Activated CD4-positive, CD25-positive, alpha-beta regulatory T cell treated with anti-CD3 and anti-CD28 coated beads, Interleukin-2, amount 50 U/mL, for 72 hours (primary cell): ENCODE data around the gene FOXB1.

Experiments
- DNase-seq: peaks from one replicate; pipeline ENCODE4 v3.0.0; 2021

FOXB1 gene

DNA sequence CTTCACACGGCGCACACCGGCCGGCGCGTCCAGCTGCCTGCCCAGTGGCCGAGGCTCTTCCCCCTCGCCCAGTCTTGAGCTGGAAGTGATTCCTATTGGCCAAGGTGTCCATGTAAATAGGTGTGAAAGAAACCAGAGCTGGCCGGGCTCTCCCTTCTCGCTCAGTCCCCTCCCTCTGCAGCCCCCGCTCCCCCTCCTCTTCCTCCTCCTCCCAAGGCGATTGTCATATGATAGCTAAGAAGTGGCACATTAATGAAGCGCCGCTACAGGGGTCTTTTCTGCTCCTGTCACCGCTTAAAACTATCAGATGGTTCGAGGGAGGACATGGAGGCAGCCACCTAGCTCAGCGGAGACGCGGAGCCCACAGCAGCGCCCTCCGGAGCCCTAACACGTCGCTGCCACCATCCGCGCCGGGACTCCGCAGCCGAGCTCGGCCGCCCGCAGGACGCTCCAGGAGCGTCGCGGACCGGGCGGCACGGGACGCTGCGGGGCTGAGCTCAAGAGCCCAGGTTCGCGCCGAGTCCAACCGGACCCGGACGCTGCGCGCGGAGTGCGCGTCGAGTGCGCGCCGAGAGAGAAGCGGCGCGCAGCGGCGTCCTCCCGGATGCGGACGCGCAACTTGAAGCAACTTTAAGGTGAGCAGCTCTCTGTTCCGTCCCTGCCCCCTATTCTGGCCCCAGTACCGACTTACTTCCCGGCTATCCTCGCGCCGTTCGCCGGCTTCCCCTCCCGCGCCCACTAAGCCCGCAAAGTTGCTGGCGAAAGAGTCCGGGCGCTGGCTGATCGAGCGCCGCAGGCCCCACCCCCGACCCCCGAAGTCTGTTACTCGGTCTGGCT, at the start of gene FOXB1:
Gene FOXB1, plus strand, starts transcription at position 303 of the 837 bp plus-strand sequence. CDS start 653 bp downstream, outside the sequence.
- no peak for DNase-seq

DNA sequence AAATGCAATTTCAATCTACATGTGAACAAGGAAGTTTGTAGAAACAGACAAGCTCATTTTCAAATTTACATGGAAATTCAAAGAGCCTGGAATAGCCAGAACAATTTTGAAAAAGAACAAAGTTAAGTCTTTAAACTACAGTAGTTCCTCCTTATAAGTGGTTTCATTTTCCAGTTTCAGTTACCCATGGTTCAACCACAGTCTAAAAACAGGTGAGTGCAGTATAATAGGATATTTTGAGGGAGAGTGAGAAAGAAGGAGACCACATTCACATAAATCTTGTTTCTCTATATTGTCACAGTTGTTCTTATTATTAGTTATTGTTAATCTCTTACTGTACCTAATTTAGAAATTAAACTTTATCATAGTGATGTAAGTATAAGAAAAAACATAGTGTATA, 45.8 kb upstream of the FOXB1 start:
- no peak for DNase-seq

DNA sequence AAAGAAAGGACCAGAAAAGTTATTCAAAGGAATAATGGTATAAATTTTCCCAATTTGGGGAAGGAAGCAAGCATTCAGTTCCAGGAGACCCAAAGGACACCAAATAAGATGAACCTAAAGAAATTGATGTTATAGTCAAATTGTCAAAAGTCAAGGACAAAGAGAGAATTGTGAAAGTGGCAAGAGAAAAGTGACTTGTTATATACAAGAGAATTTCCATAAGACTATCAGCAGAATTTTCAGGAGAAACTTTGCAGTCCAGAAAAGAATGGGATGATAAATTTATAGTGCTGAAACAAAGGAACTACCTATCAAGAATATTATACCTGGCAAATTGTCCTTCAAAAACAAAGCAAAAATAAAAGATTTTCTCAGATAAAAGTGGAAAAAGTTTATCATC, 43.8 kb upstream of the FOXB1 start:
- no peak for DNase-seq

GRCh38 chr15:59963322-59963721, 40.8 kb upstream of the FOXB1 start:
- no peak for DNase-seq

GRCh38 chr15:59963925-59964324, 40.2 kb upstream of the FOXB1 start:
- no peak for DNase-seq

DNA sequence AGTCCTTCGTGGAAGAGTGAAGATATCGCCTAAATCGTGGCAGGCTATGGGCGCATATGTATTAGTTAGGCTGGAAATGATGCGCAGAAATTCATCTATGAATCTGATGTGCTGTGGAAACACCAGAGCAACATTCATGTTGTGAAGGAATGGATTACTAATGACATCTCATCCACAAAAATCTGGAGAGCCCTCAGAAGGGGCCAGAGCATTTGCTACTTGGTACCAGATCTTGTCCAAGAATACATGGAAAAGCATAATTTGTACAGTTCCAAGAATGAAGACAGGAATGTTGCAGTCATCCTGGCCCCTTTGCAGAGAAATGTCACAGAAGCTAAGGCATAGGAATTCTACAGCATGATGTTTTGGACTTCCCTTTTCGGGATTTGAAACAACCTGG, 38.4 kb upstream of the FOXB1 start:
- DNase-seq = no peak

- no peak for DNase-seq
These were observed 37.8 kb upstream of the FOXB1 start for GRCh38 chr15:59966262-59966661.

DNA sequence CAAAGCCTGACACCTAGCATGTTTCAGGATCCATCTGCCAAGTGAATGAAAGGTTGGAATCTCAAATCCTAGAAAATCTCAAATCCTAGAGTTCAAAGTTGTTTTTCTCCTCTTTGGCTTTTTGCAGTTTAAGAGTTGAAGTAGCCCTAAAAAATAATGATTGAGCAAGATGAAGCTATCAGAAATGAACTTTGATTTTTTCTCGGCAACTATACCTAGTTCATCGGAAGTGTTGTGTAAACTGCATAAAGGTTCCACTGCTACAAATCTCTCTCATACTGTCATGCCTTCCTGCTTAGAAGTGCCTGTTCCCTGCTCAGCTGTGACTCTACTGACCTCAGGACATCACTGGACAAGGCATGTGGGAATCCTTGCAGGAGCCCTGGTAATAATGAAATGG, 35.8 kb upstream of the FOXB1 start:
- DNase-seq = no peak

GRCh38 chr15:59972241-59972640, 31.9 kb upstream of the FOXB1 start:
- no peak for DNase-seq

DNA sequence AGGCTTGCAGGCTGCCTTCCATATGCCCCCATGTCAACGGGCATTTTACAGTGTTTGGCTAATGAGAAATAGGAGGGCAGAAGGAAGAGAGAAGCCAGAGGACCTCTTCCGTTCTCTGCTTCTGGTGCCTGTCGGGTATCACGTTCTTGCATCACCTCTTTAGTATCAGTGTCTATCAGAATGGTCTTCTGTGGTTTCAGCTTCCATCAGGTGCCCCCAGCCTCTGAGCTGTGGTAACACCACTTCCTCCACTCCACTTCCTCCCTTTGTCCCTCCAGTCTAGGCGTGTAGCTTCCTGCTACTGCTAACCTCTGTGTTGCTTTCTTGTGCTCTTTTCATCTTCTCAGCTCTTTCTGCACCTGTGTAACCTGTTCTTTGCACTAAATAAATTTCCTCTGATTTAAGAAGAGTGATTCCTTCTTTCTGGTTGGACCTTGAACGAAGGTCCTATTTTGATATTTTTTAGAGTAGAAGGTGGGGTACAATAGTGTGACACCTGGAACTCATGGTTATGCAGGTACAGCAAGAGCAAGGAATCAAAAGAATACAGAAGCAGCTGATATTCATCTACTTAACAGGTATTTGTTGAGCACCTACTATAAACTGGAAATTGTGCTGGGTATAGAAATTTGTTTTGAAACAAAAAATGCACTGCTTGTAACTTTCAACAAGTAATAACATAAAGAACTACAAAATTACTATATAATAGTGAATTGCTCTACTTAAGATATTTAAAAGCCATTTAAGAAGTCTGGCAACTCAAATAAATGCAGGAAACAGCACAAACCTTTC, 27.4 kb upstream of the FOXB1 start:
- no peak for DNase-seq

DNA sequence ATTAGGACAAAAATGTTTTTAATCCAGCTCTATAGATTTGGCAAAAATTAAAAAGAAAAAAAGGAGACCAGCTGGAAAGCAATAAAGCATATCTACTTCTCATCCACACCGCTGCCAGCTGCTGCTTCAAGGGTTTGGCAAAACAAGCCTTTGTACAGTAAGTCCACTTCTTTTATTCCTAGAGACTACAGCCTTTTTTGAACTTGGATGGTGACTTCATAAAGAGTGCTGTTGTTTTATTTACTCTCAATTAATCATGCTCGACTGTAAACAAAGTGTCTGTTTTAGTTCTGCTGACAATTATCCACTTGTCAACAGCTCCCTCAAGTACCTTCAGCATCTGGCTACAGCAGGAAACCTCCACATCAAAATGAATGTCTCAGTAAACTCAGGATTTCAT, 12.3 kb upstream of the FOXB1 start:
- DNase-seq = no peak

GRCh38 chr15:59993041-59993750, 10.9 kb upstream of the FOXB1 start:
- no peak for DNase-seq

GRCh38 chr15:59993950-59994401, 10.1 kb upstream of the FOXB1 start:
- no peak for DNase-seq

- DNase-seq = no peak
These were observed 9.6 kb upstream of the FOXB1 start for GRCh38 chr15:59994526-59994887.

DNA sequence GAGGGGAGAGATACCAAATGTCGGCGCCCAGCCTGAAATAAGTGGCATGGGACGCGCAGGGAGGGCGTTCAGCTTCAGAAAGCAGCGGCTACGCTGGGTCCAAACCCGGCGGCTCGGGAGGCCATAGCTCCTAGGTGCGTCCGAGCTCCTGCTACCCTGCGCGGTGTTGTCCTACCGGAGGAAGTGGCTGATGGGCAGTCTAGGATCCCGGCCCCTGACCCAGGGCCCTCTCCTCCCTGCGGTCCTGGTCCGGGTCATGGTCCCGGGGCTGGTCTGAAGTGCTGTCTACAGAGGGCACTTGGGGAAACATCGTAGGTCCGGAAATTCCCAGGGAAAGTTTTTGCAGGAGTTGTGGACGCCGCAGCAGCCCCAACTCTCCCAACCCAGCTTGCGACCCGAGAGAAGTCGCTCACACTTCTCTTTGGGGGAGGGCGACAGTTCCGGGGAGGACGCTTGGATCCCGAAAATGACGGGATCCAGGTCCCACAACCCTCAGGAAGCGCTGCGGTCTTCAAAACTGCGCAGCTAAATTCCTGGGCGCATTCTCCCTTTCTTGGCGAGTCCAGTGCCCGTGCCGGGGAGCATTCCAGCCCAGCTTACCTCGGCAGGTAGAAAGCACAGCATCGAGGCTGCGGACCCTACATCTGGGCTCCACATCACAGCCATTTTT, 9.1 kb upstream of the FOXB1 start:
- no peak for DNase-seq

DNA sequence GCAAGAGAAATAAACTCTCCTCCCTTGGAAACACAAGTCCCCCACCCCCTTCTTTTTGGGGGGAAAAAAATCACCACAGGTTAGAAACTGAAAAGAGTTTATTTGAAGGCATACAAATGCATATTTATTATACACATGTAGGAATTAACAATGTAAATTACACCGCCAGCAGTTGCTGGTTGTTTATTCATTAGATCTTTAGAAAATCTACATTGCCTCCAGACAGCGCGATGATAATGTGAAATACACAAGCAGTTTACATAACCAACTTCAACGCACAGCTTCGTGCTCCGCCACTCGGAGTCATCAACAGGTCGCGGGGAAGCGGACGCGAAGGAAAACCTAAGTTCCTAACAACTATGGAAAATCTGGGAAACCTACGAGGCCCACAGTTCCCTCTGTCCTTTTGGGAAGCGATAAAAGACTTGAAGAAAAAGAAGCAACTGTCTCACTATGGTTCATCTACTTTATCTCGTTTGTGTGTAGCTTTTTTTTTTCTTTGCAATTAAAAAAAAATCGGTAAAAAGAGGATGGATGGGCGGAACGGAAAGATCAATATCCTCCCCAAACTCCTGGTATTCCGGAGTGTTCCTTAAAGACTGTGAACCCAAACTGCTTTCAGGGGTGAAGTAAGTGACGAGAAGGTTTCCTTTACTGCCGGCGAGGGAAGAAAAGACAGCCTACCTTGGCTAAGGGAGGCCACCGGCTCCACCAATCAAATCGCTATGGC, 8.4 kb upstream of the FOXB1 start:
- no peak for DNase-seq

- DNase-seq = no peak
These were observed 7.6 kb upstream of the FOXB1 start for GRCh38 chr15:59996298-59997041.

DNA sequence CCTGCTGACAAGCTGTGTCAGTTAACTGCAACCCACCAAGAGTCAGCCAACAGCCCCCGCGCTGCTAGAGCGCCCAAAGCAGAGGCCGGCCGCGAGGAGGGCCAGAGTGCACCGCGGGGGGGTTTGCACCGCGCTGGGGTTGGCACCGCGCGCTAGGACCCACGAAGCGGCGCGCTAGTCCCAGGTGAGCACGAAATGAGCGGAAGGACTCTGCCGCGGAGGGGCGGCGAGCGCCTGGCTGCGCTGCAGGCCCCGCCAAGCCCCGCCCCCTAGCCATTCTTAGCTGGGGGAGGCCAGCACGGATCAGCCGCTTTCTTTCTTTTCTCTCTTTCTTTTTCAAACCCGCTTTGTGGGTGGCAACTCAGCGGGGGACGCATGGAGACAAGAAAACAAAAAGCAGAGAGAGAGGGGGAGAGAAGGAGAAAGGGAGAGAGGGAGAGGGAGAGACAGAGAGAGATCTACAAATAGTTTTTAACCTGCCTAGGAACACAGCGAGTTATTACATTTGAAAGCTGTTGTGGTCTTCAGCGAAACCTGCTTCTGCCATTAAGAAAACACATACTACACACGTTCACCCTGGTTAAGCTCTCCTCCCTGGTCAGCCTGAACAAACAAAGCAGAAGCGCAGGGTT, 6.9 kb upstream of the FOXB1 start:
- DNase-seq = peak; percentile 52

DNA sequence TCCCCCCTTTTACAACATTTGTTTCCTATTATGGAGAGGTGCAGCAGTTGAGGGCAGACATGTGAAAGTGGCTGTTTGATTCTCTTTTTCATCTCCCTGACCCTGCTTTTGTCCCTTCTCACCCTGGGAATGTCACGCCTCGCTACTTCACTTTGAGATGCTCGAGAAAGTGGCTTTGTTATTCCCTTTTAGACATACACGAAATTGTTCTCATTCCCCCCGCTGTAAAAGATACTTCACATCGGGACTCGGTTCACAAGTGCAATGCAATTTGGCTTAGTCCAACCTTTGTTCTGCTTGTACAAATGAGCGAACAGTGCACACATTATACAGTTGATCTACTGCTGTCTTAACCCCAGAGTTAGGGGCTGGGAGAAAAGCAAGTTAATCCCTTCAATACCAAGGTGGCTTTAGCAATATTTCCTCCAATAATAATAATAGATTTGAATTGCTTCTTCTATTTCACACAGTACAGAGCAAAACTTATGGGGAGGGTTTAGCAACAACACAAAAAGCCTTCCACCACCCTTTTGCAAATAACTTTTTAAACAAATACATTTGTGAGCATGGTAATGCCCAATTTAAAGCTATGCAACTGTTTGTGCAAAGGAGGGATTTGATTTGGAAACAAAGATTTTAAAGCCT, 5.7 kb upstream of the FOXB1 start:
- no peak for DNase-seq

- DNase-seq = no peak
These were observed 5.0 kb upstream of the FOXB1 start for GRCh38 chr15:59998950-59999611.
